ENCODE data around the gene PLEKHF1.
A peak's percentile ranks its signal among the peaks of the same experiment; 100 is the strongest.
"Not testable (repeated sequence)": the region's sequence is repeated elsewhere in the genome, so short reads cannot be mapped to it uniquely, and the experiment has no call there.

Gene PLEKHF1, protein sequence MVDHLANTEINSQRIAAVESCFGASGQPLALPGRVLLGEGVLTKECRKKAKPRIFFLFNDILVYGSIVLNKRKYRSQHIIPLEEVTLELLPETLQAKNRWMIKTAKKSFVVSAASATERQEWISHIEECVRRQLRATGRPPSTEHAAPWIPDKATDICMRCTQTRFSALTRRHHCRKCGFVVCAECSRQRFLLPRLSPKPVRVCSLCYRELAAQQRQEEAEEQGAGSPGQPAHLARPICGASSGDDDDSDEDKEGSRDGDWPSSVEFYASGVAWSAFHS

DNA sequence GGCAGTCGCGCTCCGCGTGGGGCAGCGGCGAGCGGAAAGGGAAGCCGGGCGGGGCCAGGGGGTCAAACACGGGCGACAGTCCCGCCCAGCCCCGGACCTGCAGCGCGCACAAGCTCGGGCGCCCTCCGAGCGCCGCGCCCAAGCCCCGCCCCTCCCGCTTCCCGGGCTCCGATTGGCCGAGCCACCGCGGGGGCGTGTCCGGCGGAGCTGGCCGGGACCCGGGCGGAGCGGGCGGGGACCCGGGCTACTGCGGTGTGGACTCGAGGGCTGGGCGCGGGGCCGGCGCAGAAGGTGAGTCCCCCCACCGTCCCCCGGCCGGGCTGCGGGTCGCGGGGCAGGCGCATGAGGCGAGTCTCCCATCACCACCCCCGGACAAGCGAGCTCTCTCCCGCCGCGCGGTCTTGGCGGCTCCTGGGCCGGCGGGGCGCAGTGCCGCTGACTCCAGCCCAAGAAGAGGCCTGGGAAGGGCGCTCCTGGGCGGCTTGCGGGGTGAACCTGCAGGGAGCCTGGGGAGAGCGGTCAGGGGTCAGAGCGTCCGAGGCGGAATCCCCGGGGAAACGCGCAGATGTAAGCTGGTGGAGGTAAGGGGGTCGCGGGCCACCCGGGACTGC, at the start of gene PLEKHF1:
TSS of gene PLEKHF1 (plus strand) at position 247 of the 611 bp plus-strand sequence. CDS start 8,379 bp downstream, outside the sequence.
- peak; percentile 91 for DNase-seq

DNA sequence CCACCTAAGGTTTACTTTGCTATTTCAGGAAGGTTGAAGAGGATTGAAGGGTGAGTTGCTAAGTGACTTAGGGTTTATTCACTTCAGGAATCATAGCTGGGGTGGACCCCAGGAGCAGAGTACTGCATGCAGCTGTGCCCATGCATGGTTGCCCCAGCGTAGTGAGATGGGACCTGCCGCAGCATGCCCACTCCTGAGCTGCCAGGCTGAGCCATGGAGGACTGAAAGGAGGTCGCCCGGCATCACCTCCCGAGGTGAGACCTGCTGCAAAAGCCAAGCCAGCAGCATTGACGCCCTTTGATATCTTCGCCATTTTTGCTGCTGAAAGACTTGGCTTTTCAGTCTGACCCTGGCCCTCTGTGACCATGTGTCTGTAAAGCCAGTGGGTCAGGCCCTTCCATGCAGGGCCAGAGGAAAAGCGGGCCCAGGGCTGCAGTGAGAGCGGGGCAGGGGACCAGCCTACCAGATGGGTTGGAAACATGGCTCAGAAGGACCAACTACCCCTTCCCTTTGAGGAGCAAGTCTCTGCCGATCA, 49.3 kb upstream of the PLEKHF1 start:
- DNase-seq, result no peak

DNA sequence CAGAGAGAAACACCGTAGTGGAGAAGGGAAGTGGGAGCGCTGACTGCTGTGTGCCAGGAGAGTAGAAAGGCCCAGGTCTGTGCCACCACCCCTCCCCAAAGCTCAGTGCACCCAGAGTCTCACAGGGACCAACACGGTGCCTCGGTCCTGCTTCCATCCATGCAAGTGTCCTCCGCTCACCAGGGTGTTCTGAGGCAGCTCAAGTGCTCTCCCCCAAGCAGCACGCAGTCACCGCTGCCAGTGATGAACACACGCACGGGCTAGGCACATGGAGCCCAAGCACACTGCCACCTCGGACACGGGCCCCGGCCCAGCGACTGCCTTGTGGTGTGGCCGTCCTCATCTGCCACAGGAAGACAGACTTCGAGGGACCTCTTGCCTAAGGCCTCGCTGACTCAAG, 48.7 kb upstream of the PLEKHF1 start:
- no peak for DNase-seq

DNA sequence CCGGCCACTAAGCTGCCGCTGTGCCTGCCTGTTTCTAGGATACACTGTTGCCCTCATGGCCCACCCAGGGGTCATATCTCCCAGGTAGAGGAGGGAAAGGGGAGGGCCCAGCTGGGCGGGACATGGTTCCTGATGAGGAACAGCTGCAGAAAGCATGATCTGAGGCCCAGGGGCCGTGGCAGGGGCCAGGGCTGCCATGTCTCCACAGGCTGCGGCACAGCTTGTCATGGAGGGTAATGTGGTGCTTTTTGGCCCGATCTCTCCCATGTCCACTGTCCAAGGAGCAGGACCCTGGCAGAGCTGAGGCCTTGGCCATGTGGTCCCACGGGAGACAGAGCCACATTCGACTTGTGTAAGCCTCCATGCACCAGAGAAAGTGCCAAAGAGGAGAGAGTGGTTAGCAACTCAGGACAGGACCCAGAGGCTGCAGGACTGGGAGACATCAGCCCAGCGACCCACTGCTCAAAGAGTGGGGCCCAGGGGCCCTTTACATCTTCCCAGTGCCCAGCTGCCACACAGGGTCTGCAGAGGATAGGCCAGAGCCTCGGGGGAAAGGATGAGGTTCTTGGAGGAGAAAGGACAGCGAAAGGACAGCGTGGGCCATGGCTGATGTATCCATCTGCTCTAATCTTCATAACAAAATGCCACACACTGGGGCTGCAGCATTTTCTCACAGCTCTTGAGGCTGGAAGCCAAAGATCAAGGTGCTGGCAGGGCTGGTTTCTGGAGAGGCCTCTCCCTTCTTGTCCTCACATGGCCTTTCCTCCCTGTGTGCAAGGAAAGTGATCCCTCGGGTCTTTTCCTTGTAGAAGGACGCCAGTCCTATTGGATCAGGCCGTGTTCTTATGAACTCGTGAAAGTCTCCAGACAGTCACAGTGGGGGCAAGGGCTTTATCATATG, 47.6 kb upstream of the PLEKHF1 start:
- no peak for DNase-seq

DNA sequence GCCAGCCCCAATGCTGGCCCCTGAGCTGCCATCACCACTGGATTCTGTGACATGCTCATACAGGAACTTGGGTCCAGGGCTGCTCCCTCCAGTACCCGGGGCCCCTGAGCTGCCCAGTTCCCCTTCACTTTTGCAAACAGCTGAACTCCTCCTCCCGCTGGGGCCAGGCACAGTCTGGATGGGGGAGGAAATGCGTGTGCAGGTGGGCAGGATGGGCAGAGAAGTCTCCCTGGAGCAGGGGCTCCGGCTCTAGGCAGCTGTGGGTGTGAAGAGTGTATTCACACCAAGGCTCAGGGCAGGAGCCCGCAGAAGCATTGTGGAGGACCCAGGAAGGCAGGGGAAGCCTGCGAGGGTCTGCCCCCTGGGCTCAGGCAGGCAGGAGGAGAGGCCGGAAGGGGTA, 46.8 kb upstream of the PLEKHF1 start:
- DNase-seq, result no peak

DNA sequence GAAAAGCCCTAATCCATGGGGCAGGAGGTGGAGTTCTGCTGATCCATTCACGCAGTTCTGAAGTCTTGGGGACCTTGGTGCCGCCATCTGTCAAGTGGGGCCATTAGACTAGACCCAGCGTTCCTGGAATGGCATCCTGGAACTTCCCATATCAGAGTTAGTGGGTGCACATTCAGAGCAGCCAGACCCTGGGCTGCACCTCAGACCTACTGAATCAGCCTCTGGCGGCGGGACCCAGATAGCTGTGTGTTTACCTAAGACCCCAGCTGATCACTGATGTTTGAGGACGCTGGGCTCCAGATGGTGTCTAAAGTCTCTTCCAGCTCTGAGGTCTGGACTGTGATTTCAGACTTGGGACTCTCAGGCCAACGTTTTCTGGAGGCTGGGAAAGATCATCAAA, 46.4 kb upstream of the PLEKHF1 start:
- DNase-seq, result no peak

DNA sequence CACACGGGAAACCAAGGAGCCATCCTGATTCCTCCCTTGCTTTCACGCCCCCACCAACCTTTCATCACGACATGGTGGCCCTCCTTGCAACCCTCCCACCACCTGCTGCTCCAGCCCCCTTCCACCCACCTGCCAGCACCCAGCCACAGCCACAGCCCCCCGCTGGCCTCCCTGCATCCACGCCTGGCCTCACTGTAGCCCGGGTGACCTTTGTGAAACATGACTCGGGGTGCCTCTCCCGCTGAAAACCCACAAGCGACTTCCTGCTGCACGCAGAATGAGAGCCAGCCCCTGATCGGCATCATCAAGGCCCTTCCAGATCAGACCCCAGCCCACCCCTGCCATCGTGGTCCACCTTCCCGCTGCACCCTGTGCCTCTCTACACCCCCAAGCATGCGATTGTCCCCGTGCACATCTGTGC, 44.3 kb upstream of the PLEKHF1 start:
- no peak for DNase-seq

DNA sequence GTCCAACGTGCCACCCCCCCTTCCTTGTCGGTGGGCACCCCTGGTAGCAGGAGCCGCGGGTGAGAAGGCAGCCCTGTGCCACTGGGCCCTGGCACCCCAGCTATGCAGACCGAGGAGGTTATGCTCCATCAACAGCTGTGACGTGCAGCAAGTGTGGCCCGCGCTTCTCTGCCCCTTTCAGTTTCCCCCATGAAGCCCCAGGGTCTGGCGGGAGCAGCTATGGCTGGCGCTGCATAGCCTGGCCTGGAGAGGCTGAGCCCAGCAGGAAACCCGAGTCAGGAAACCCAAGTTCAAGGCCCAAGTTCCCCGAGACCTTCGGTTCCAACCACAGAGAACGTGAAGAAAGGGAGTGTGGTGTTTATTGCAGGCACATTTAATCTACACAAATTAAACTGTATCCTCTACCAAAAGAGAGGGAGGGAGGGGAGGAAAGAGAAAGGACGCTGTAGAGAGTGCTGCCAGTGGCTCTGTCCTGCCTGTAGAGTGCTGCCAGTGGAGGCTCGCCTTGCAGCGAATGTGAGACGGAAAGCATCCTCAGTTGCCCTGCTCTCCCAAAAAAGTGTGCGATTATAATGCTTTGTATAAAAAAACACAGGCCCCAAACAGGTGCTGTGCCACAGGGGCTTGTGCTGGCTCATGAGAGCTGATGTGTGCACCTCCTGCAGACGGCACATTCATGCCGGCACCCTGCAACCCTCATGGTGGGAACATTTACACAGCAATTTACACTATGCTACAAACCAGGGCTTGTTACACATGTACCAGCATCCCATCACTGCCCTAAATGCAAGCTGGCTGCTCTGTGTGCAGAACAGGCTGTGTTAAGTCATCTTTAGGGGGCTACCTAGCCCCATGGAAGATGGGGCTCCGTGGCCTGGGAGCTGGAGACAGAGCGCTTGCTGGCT, 42.8 kb upstream of the PLEKHF1 start:
- DNase-seq, result no peak

DNA sequence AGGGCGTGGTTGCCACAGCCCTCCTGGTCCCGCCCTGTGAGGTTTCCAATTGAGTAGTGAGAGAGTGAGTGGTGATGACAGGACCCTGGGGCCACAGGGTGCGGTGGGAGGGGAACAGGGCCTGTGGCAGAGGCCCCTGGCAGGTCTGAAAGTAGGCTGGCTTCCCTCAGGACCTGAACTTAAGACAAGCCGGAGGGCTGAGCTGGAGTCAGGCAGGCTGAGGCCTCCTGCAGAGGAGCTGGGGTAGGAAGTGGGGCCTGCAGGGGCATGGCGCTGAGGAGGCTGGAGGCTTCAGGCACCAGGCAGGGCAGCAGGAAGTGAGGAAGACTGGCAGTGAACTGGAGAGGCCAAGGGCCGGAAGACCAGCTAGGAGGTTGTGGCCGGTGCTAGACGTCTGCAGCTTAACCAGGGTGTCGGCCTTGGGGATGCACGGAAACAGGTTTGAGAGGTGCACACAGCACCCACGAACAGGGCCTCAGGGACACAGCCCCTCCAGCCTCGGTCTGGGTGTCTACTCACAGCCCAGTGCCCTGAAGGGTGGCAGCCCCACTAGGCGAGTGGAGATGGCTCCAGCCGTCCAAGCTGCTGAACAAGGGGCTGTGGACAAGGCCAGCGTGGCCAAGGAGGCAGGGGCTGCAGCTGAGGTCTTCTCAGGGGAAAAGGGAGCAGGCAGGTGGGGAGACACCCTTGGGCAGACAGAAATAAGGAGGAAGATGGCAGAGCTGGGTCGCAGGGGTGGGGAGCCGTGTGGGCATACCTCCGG, 41.4 kb upstream of the PLEKHF1 start:
- DNase-seq, result no peak

DNA sequence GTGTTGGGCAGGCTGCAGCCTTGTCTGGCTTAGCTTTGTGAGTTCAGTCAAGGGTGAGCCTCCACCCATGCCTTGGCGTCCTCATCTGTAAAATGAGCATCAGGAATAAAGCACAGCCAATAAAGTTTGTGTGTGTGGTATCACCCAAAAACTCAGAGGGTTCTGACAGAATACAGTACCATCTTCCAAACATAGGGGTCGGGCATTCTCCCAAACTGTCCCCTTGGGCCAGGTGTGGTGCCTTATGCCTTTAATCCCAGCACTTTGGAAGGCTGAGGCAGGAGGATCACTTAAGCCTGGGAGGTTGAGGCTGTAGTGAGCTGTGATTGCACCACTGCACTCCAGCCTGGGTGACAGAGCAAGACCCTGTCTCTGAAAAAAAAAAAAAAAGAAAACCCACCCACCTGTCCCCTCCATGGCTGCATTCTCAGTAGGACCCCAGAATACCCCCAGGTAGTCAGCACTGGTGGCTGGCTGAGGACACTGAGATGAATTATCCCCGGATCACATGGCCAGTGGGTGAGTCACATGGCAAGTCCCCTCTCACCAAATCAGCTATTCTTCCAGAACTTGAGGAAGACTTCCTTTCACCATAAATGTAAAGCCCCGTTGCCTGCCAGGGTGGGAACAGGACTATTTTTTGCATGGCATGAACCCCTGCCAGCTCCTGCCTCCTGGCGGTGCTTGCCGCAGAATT, 40.6 kb upstream of the PLEKHF1 start:
- DNase-seq, result no peak

DNA sequence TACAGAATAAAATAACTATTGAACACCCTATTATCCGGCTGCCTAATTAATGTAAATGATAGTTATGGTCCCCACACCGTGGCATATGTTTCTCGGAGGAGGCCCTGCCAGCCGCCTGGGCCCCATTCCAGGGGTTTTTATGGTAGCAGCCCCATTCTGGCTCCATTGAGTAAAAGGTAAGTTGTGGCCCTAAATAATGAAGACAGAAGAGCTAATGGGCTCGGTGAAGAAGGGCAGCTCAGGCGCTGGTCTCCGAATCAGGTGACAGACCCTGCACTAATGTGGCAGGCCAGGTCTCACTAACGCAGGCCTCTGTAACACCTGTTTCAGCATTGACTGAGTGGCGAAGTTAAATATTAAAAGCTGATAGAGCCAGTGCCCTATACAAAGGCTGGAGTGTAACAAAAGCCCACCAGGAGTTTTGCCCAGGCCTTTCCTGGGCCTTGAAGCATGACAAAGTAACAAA, 40.0 kb upstream of the PLEKHF1 start:
- DNase-seq, result no peak

DNA sequence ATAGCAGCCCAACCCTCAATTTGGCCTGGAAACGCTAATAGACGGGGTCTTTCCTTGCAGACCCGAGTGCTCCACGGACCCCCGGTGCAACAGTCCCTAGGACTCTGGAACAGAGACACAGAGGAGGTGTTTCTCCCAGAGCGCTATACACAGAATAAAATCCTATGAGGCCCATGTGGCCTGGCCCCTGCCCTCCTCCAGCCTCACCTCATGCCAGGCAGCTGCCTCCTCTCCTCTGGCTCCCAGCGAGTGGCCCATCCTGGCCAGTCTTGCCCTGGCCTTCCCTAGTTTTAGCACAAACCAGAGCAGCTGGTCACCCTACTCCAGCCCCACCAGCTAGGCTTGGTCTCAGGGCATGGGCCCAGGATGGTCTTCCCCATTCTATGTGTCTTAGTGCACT, 38.9 kb upstream of the PLEKHF1 start:
- no peak for DNase-seq

DNA sequence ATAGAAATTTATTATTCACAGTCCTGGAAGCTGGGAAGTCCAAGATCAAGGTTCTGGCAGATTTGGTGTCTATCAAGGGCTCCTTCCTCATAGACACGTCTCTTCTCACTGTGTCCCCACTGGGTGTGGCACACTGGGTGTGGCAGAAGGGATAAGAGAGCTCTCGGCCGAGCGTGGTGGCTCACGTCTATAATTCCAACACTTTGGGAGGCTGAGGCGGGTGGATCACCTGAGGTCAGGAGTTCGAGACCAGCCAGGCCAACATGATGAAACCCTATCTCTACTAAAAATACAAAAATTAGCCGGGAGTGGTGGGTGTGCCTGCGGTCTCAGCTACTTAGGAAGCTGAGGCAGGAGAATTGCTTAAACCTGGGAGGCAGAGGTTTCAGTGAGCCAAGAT, 38.4 kb upstream of the PLEKHF1 start:
- not testable (repeated sequence) for DNase-seq

DNA sequence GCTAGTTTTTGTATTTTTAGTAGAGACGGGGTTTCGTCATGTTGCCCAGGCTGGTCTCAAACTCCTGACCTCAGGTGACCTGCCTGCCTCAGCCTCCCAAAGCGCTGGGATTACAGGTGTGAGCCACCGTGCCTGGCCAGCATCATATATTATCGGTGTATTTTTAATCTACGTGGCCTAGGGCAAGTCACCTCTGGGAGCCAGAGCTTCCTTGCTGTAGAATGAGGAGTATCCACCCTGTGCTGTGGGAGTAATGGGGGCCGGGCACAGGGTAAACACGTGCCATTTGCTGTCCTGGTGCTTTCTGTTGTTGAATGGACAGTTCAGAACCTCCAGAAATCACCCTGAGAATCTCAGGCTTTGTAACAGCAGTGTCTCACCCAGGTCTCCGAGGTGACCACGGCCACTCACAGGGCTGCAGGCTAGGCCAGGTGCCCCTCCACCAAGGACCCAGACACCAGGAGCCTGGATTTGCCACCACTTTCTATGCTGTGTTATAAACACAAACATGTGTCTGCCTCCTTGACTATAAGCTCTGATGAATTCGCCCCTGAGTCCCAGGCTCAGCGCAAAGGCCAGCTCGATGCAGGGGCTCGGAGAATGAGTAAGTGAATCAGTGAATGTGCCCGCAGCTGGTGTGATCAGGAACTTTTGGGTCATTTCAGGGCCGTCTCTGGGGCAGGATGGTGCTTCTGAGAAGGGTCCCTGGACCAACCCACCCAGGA, 36.4 kb upstream of the PLEKHF1 start:
- no peak for DNase-seq

DNA sequence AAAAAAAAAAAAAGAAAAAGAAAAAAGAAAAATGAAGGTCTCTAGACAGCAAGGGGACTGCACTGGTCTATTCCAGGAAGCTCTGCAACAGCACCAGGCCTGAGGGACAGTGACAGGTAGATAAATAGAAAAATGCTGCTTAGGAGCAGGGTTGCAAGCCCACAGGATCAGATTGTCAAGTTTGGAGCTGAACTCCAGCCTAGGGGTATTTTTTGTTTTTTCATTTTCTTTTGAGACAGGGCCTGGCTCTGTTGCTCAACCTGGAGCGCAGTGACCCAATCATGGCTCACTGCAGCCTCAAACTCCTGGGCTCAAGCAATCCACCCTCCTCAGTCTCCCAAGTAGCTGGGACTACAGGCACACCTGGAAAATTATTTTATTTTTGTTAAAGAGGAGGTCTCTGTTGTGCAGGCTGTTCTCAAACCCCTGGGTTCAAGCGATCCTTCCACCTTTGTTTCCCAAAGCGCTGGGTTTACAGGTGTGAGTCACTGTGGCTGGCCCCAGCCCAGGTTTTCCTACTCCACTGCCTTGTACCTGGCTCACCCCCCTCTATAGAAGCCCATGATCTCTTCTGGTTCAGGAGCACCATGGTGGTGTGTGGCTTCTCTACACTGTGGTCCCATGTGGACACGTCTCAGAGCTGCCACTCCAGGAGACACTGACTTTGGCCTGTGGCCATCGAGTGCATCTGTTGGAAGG, 35.3 kb upstream of the PLEKHF1 start:
- DNase-seq, result no peak

DNA sequence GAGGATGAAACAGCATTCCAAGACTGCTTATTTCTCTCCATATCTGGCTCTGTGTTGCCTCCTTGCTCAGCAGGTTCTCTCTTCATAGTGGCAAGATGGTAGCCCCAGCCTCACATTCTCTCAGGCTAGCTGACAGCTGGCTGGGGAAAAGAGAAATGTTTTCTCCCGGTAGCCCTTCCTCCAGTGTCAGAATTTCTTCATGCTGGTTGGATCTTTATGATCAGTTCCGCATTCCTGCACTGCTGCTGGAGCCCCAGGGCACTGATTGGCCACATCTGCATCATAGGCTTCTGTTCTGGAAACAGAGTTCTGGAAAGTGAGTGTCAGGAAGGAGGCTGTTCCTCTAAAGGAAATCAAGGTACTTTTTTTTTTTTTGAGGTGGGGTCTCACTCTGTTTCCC, 34.6 kb upstream of the PLEKHF1 start:
- DNase-seq, result no peak

DNA sequence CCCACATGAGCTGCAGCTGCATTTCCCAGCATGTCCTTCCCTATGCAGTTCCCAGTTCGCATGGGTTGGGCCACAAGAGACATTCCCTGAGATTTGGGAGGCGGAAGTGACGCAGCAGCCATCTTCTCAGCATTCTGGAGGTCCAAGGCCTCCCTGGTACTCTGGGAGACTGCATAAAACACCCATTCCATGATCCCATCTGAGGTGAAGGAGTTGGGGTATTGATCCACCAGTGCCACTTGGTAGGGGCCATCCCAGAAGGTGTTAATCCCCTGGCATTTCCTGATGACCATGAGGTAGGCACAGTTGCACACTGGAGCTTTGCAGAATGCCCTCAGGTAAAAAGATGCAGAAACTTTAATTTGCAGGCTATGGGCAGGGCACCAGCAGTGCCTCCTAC, 33.8 kb upstream of the PLEKHF1 start:
- DNase-seq, result no peak

DNA sequence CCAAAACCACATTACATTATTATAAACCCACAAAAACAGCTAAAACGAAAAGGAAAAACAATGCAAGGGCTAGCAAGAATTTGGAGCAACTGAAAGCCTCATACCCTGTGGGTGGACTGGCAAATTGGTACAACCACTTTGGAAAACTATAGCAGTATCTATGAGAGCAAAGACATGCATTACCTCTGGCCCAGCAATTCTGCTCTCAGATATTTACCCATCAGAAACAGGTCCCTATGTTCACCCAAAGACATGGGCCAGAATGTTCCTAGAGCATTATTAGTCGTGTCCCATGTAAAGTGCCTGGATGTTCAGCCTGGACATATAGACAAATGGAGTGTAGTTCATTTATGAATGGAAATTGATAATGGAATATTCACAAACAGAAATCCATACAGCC, 31.3 kb upstream of the PLEKHF1 start:
- no peak for DNase-seq

DNA sequence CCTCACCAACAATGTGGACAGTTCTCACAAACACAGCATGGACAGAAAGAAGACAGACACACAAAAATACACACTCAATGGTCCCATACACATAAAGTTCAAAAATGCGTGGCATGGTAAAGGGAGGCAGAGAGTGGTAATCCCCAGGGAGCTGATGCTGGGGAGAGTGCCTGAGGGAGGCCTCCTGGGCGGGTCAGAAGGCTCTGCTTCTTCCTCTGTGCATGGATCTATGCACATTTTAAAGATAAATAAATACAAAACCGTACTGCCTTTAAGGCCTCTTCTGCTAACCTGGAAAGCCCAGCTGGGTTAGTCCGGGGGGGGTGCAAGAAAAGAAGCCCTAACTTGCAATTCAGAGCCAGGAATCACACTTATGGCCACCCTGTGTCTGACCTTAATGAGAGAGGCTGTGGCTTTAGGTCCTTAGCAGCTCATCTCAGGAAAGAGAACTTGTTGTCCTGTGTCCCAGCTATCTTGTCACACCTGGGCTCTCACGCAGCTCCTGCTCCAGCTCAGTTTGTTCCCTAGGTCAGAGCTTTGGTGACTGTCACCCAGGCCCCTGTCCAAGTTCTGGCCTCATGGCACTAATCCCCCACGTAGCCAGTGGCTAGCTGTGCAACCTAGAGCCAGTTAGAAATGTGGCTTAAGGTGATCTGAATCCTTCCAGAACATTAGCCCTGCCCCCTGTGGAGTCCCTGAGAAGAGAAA, 30.7 kb upstream of the PLEKHF1 start:
- no peak for DNase-seq
